Iris pigment epithelial cell (primary cell): ENCODE measurements around the gene DNAAF1.
"Not testable (repeated sequence)": the region's sequence is repeated elsewhere in the genome, so short reads cannot be mapped to it uniquely, and the experiment has no call there.

Source experiments
- DNase-seq: peaks from one replicate; pipeline ENCODE4 v3.0.0-alpha.2; 2011; ENCODE audit warnings: low read depth

Gene DNAAF1

GRCh38 chr16:84144859-84145639, at the start of gene DNAAF1, which contains the start of gene HSDL1:
DNAAF1 (plus strand) TSS chr16:84145308; CDS start chr16:84145441, 133 bp downstream.
HSDL1 (minus strand) TSS chr16:84145177; CDS start chr16:84131321, 13,856 bp downstream.
- peak; percentile 71 for DNase-seq

- no peak for DNase-seq
Observed at GRCh38 chr16:84095466-84095865, 49.6 kb upstream of the DNAAF1 start.

- DNase-seq = no peak
Observed at GRCh38 chr16:84096447-84097005, 48.6 kb upstream of the DNAAF1 start.

- no peak for DNase-seq
Observed at GRCh38 chr16:84098939-84099338, 46.2 kb upstream of the DNAAF1 start.

- no peak for DNase-seq
Observed at GRCh38 chr16:84103678-84104077, 41.4 kb upstream of the DNAAF1 start.

GRCh38 chr16:84104231-84104630, 40.9 kb upstream of the DNAAF1 start:
- no peak for DNase-seq

GRCh38 chr16:84105301-84105815, 39.8 kb upstream of the DNAAF1 start:
- no peak for DNase-seq

- DNase-seq = no peak
Observed at GRCh38 chr16:84105948-84106740, 39.0 kb upstream of the DNAAF1 start.

- DNase-seq = no peak
Observed at GRCh38 chr16:84107921-84108320, 37.2 kb upstream of the DNAAF1 start.

GRCh38 chr16:84109598-84110335, 35.3 kb upstream of the DNAAF1 start:
- no peak for DNase-seq

GRCh38 chr16:84110527-84110926, 34.6 kb upstream of the DNAAF1 start:
- no peak for DNase-seq

- no peak for DNase-seq
Observed at GRCh38 chr16:84111525-84111924, 33.6 kb upstream of the DNAAF1 start.

GRCh38 chr16:84111949-84112348, 33.2 kb upstream of the DNAAF1 start:
- not testable (repeated sequence) for DNase-seq

GRCh38 chr16:84115919-84116719, 29.0 kb upstream of the DNAAF1 start:
- peak; percentile 50 for DNase-seq

- peak; percentile 98 for DNase-seq
Observed at GRCh38 chr16:84116720-84117493, 28.2 kb upstream of the DNAAF1 start, which contains the start of gene MBTPS1. MBTPS1 (minus strand) TSS chr16:84116942; CDS start chr16:84101783, 15,159 bp downstream.

- peak; percentile 35 for DNase-seq
Observed at GRCh38 chr16:84117494-84117843, 27.6 kb upstream of the DNAAF1 start.

GRCh38 chr16:84118315-84118714, 26.8 kb upstream of the DNAAF1 start:
- not testable (repeated sequence) for DNase-seq

- no peak for DNase-seq
Observed at GRCh38 chr16:84119368-84119767, 25.7 kb upstream of the DNAAF1 start.

- no peak for DNase-seq
Observed at GRCh38 chr16:84120023-84120422, 25.1 kb upstream of the DNAAF1 start.

GRCh38 chr16:84121007-84121406, 24.1 kb upstream of the DNAAF1 start:
- DNase-seq = no peak
